GM18526 (cell line): Measurements from ENCODE around the gene C14orf93.

Experiments
- POLR2A ChIP-seq: IDR thresholded peaks from 3 replicates; pipeline ENCODE4 v1.6.1; 2011; ENCODE audit not compliant: insufficient read length; ENCODE audit errors: extremely low read depth

Gene C14orf93

GRCh38 chr14:22993517-22993916 is 16.4 kb downstream of the C14orf93 start:
- no peak for TF ChIP-seq POLR2A

GRCh38 chr14:22991852-22992251 is 18.1 kb downstream of the C14orf93 start:
- no peak for TF ChIP-seq POLR2A

GRCh38 chr14:22987291-22987690 is 22.7 kb downstream of the C14orf93 start:
- TF ChIP-seq POLR2A: no peak

- no peak for TF ChIP-seq POLR2A
Observed at GRCh38 chr14:22986508-22987054, 23.4 kb downstream of the C14orf93 start.

GRCh38 chr14:22985894-22986507 is 23.9 kb downstream of the C14orf93 start:
- no peak for TF ChIP-seq POLR2A

GRCh38 chr14:22984959-22985658 is 24.8 kb downstream of the C14orf93 start:
- no peak for TF ChIP-seq POLR2A

GRCh38 chr14:22982477-22983245 is 27.3 kb downstream of the C14orf93 start, which contains the start of gene AJUBA:
Gene AJUBA (minus strand): TSS chr14:22982551. CDS start chr14:22982266, 285 bp downstream.
- no peak for TF ChIP-seq POLR2A

- no peak for TF ChIP-seq POLR2A
Observed at GRCh38 chr14:22981876-22982476, 28.0 kb downstream of the C14orf93 start.

GRCh38 chr14:22981090-22981875 is 28.7 kb downstream of the C14orf93 start:
- no peak for TF ChIP-seq POLR2A

- no peak for TF ChIP-seq POLR2A
Observed at GRCh38 chr14:22980672-22981089, 29.3 kb downstream of the C14orf93 start.

- TF ChIP-seq POLR2A: no peak
Observed at GRCh38 chr14:22979748-22980392, 30.1 kb downstream of the C14orf93 start.

- no peak for TF ChIP-seq POLR2A
Observed at GRCh38 chr14:22978981-22979671, 30.8 kb downstream of the C14orf93 start.

- no peak for TF ChIP-seq POLR2A
Observed at GRCh38 chr14:22978487-22978837, 31.5 kb downstream of the C14orf93 start.

- TF ChIP-seq POLR2A: no peak
Observed at GRCh38 chr14:22977684-22978486, 32.1 kb downstream of the C14orf93 start.
